ENCODE results near the gene DCAF4.

Gene DCAF4

GRCh38 chr14:72982146-72982708 is 56.0 kb downstream of the DCAF4 start:
- TF ChIP-seq ZNF274 (IDR thresholded peaks at IDR 0.05; ENCODE audit: low read depth, low read length) (no peak), YY1 (IDR thresholded peaks at IDR 0.05; ENCODE audit: insufficient read depth, insufficient read length) (no peak), SUZ12 (IDR thresholded peaks at IDR 0.05; ENCODE audit: extremely low read depth, insufficient read depth, insufficient read length) (no peak)
- Histone ChIP-seq H3K4me1 (ENCODE audit: insufficient read depth, insufficient read length) (no peaks in the 10 kb centered on the region), H3K36me3 (ENCODE audit: insufficient read depth, insufficient read length, low read length) (peaks cover 13% of the 10 kb centered on the region), H3K9me3 (ENCODE audit: insufficient read depth, low read length) (no peaks in the 10 kb centered on the region), H3K27me3 (ENCODE audit: insufficient read depth, insufficient read length) (no peaks in the 10 kb centered on the region), H3K9ac (ENCODE audit: insufficient read length, low read depth) (no peak overlapping the region), H3K4me3 (ENCODE audit: insufficient read length, low read depth) (no peak overlapping the region)
- no peak for DNase-seq (ENCODE audit: low read depth, low spot score)

- Histone ChIP-seq H3K4me1 (ENCODE audit: insufficient read depth, insufficient read length) (no peaks in the 10 kb centered on the region), H3K4me3 (ENCODE audit: insufficient read length, low read depth) (no peak overlapping the region), H3K9ac (ENCODE audit: insufficient read length, low read depth) (no peak overlapping the region), H3K27me3 (ENCODE audit: insufficient read depth, insufficient read length) (no peaks in the 10 kb centered on the region), H3K9me3 (ENCODE audit: insufficient read depth, low read length) (no peaks in the 10 kb centered on the region), H3K36me3 (ENCODE audit: insufficient read depth, insufficient read length, low read length) (peaks cover 6% of the 10 kb centered on the region)
- DNase-seq (ENCODE audit: low read depth, low spot score): no peak
- no peak for TF ChIP-seq ZNF274 (IDR thresholded peaks at IDR 0.05; ENCODE audit: low read depth, low read length)
- TF ChIP-seq SUZ12 (IDR thresholded peaks at IDR 0.05; ENCODE audit: extremely low read depth, insufficient read depth, insufficient read length): no peak
- TF ChIP-seq YY1 (IDR thresholded peaks at IDR 0.05; ENCODE audit: insufficient read depth, insufficient read length): no peak
Measured at GRCh38 chr14:72986214-72986613, 60.0 kb downstream of the DCAF4 start.

- no peaks in the 10 kb centered on the region for H3K9me3 ChIP-seq (ENCODE audit: insufficient read depth, low read length)
- peaks cover 3% of the 10 kb centered on the region for H3K36me3 ChIP-seq (ENCODE audit: insufficient read depth, insufficient read length, low read length)
- H3K4me1 ChIP-seq (ENCODE audit: insufficient read depth, insufficient read length): no peaks in the 10 kb centered on the region
- H3K27me3 ChIP-seq (ENCODE audit: insufficient read depth, insufficient read length): no peaks in the 10 kb centered on the region
- H3K4me3 ChIP-seq (ENCODE audit: insufficient read length, low read depth): no peak overlapping the region
- no peak overlapping the region for H3K9ac ChIP-seq (ENCODE audit: insufficient read length, low read depth)
- DNase-seq (ENCODE audit: low read depth, low spot score): no peak
- TF ChIP-seq ZNF274 (IDR thresholded peaks at IDR 0.05; ENCODE audit: low read depth, low read length): no peak
- no peak for TF ChIP-seq SUZ12 (IDR thresholded peaks at IDR 0.05; ENCODE audit: extremely low read depth, insufficient read depth, insufficient read length)
- no peak for TF ChIP-seq YY1 (IDR thresholded peaks at IDR 0.05; ENCODE audit: insufficient read depth, insufficient read length)
Measured at GRCh38 chr14:72986857-72987256, 60.6 kb downstream of the DCAF4 start.

GRCh38 chr14:72990171-72990570 is 63.9 kb downstream of the DCAF4 start:
- peaks cover 12% of the 10 kb centered on the region for H3K36me3 ChIP-seq (ENCODE audit: insufficient read depth, insufficient read length, low read length)
- H3K9me3 ChIP-seq (ENCODE audit: insufficient read depth, low read length): no peaks in the 10 kb centered on the region
- TF ChIP-seq SUZ12 (IDR thresholded peaks at IDR 0.05; ENCODE audit: extremely low read depth, insufficient read depth, insufficient read length) (no peak), ZNF274 (IDR thresholded peaks at IDR 0.05; ENCODE audit: low read depth, low read length) (no peak), YY1 (IDR thresholded peaks at IDR 0.05; ENCODE audit: insufficient read depth, insufficient read length) (no peak)
- H3K27me3 ChIP-seq (ENCODE audit: insufficient read depth, insufficient read length): no peaks in the 10 kb centered on the region
- no peak overlapping the region for H3K4me3 ChIP-seq (ENCODE audit: insufficient read length, low read depth)
- no peak for DNase-seq (ENCODE audit: low read depth, low spot score)
- H3K4me1 ChIP-seq (ENCODE audit: insufficient read depth, insufficient read length): no peaks in the 10 kb centered on the region
- H3K9ac ChIP-seq (ENCODE audit: insufficient read length, low read depth): no peak overlapping the region

GRCh38 chr14:72996916-72997315 is 70.7 kb downstream of the DCAF4 start:
- no peak overlapping the region for H3K9ac ChIP-seq (ENCODE audit: insufficient read length, low read depth)
- H3K36me3 ChIP-seq (ENCODE audit: insufficient read depth, insufficient read length, low read length): peaks cover 27% of the 10 kb centered on the region
- H3K27me3 ChIP-seq (ENCODE audit: insufficient read depth, insufficient read length): no peaks in the 10 kb centered on the region
- no peak overlapping the region for H3K4me3 ChIP-seq (ENCODE audit: insufficient read length, low read depth)
- TF ChIP-seq SUZ12 (IDR thresholded peaks at IDR 0.05; ENCODE audit: extremely low read depth, insufficient read depth, insufficient read length) (no peak), ZNF274 (IDR thresholded peaks at IDR 0.05; ENCODE audit: low read depth, low read length) (no peak), YY1 (IDR thresholded peaks at IDR 0.05; ENCODE audit: insufficient read depth, insufficient read length) (no peak)
- no peaks in the 10 kb centered on the region for H3K4me1 ChIP-seq (ENCODE audit: insufficient read depth, insufficient read length)
- no peak for DNase-seq (ENCODE audit: low read depth, low spot score)
- no peaks in the 10 kb centered on the region for H3K9me3 ChIP-seq (ENCODE audit: insufficient read depth, low read length)

GRCh38 chr14:72998252-72998903 is 72.1 kb downstream of the DCAF4 start:
- H3K4me1 ChIP-seq (ENCODE audit: insufficient read depth, insufficient read length): no peaks in the 10 kb centered on the region
- no peaks in the 10 kb centered on the region for H3K9me3 ChIP-seq (ENCODE audit: insufficient read depth, low read length)
- DNase-seq (ENCODE audit: low read depth, low spot score): no peak
- no peak overlapping the region for H3K4me3 ChIP-seq (ENCODE audit: insufficient read length, low read depth)
- H3K36me3 ChIP-seq (ENCODE audit: insufficient read depth, insufficient read length, low read length): peaks cover 19% of the 10 kb centered on the region
- TF ChIP-seq SUZ12 (IDR thresholded peaks at IDR 0.05; ENCODE audit: extremely low read depth, insufficient read depth, insufficient read length): no peak
- no peak for TF ChIP-seq YY1 (IDR thresholded peaks at IDR 0.05; ENCODE audit: insufficient read depth, insufficient read length)
- TF ChIP-seq ZNF274 (IDR thresholded peaks at IDR 0.05; ENCODE audit: low read depth, low read length): no peak
- H3K27me3 ChIP-seq (ENCODE audit: insufficient read depth, insufficient read length): no peaks in the 10 kb centered on the region
- H3K9ac ChIP-seq (ENCODE audit: insufficient read length, low read depth): no peak overlapping the region

- Histone ChIP-seq H3K9me3 (ENCODE audit: insufficient read depth, low read length) (no peaks in the 10 kb centered on the region), H3K36me3 (ENCODE audit: insufficient read depth, insufficient read length, low read length) (peaks cover 26% of the 10 kb centered on the region), H3K27me3 (ENCODE audit: insufficient read depth, insufficient read length) (no peaks in the 10 kb centered on the region), H3K4me1 (ENCODE audit: insufficient read depth, insufficient read length) (no peaks in the 10 kb centered on the region), H3K4me3 (ENCODE audit: insufficient read length, low read depth) (no peak overlapping the region), H3K9ac (ENCODE audit: insufficient read length, low read depth) (no peak overlapping the region)
- no peak for DNase-seq (ENCODE audit: low read depth, low spot score)
- TF ChIP-seq SUZ12 (IDR thresholded peaks at IDR 0.05; ENCODE audit: extremely low read depth, insufficient read depth, insufficient read length): no peak
- TF ChIP-seq YY1 (IDR thresholded peaks at IDR 0.05; ENCODE audit: insufficient read depth, insufficient read length): no peak
- no peak for TF ChIP-seq ZNF274 (IDR thresholded peaks at IDR 0.05; ENCODE audit: low read depth, low read length)
Measured at GRCh38 chr14:72999316-72999715, 73.1 kb downstream of the DCAF4 start.

Measured in NT2/D1 (cell line).